ENCODE measurements around the gene OR13J1. TPM values are rescaled to one million over a fixed set of nuclear protein-coding genes. Genes with fewer than 3 reads are reported as not detected.

The OR13J1 gene
- total RNA-seq, 1 experiment from 2014 or later, result not detected

DNA sequence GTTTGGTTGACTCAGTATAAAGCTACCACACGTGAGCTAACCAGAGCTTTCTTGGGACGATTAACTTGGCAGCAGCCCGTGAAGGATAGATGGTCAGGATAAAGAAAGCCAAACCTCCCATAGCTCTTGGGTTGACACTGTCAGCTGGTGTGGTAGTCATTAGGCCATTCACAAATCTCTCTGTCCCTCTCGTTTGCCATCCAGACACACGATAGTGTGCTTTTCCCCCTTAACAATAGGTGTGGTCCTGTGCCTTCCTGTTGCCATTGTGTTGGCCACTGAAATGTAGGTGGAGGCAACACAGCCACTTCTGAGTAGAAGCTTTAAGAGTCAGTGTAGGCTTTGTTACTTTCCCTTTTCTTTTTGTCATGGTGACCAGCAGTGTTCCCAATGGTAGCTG, 11.7 kb downstream of the OR13J1 start:
- H3K27ac ChIP-seq (ENCODE audit: low read length), result no peak overlapping the region
- ATAC-seq (no peak), DNase-seq (ENCODE audit: low read depth, low spot score) (no peak)
- no peaks in the 10 kb centered on the region for H3K36me3 ChIP-seq (ENCODE audit: control insufficient read depth, insufficient read depth, low read length)
- BruUV-seq (replicated peaks), result no TSS peak
- H3K27me3 ChIP-seq (ENCODE audit: control insufficient read depth, insufficient read depth, low read length), result 0 out of 2 replicates have a peak, but pooled peaks cover 6% of the 10 kb centered on the region
- intact Hi-C loops (cut with micrococcal nuclease; ENCODE audit: unreplicated experiment), result no loop called here
- H3K4me3 ChIP-seq (ENCODE audit: low read depth in 2 of 2, low read length in 2 of 2), result no peak overlapping the region
- no peak for TF ChIP-seq SIN3A (IDR thresholded peaks at IDR 0.05; ENCODE audit: borderline replicate concordance, insufficient read depth, low read depth, low read length)
- TF ChIP-seq REST (IDR thresholded peaks at IDR 0.05; ENCODE audit: insufficient read depth in 1 of 2, low read depth in 2 of 2, low read length in 1 of 2), result no peak
- TF ChIP-seq TCF7L2 (IDR thresholded peaks at IDR 0.05; ENCODE audit: low read depth, low read length), result no peak
- TF ChIP-seq CTCF (IDR thresholded peaks at IDR 0.05), result no peak
- no peak for TF ChIP-seq POLR2AphosphoS5 (IDR thresholded peaks at IDR 0.05; ENCODE audit: low read depth, low read length)
- in situ Hi-C loops (cut with HindIII; ENCODE audit: low pct_unique_long_range_greater_than_20kb, low sequenced_read_pairs), result no loop called here
- ChIA-PET CTCF (interaction anchor here (1.0 kb wide), 1 partner anchor 24 kb away, joined by 3 read pairs; no protein-coding TSS in a partner anchor), POLR2A (interaction anchor here (0.6 kb wide), 1 partner anchor 82 kb away, joined by 7 read pairs; no protein-coding TSS in a partner anchor)
- no peaks in the 10 kb centered on the region for H3K4me1 ChIP-seq (ENCODE audit: control insufficient read depth, insufficient read depth, low read length)
- H3K9me3 ChIP-seq (ENCODE audit: control insufficient read depth, insufficient read depth, low read depth, low read length), result no peaks in the 10 kb centered on the region

DNA sequence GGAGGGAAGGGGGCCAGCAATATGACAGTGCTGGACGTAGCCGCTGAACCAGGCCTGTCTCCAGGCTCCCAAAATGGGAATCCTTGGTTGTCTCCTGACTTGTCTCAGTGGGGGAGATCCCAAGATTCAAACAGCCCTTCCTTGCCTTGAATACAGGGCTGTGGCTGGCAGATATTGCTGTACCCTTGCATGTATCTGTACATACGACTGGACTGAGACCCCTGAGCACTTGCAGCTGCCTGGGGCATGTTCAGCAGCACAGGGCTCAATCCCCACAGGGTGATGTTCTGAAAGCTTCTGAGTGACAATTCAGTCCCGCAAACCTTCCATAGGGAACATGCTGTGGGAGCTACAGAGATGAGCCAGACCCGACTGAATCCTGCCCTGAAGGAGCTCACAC, 13.3 kb downstream of the OR13J1 start:
- ChIA-PET CTCF (interaction anchor here (1.4 kb wide), 1 partner anchor 25 kb away, joined by 3 read pairs; no protein-coding TSS in a partner anchor), POLR2A (no interaction called here)
- ATAC-seq (no peak), DNase-seq (ENCODE audit: low read depth, low spot score) (no peak)
- in situ Hi-C loops (cut with HindIII; ENCODE audit: low pct_unique_long_range_greater_than_20kb, low sequenced_read_pairs) (no loop called here), intact Hi-C loops (cut with micrococcal nuclease; ENCODE audit: unreplicated experiment) (no loop called here)
- no peaks in the 10 kb centered on the region for H3K36me3 ChIP-seq (ENCODE audit: control insufficient read depth, insufficient read depth, low read length)
- no peaks in the 10 kb centered on the region for H3K9me3 ChIP-seq (ENCODE audit: control insufficient read depth, insufficient read depth, low read depth, low read length)
- no peak overlapping the region for H3K27ac ChIP-seq (ENCODE audit: low read length)
- H3K4me3 ChIP-seq (ENCODE audit: low read depth in 2 of 2, low read length in 2 of 2), result no peak overlapping the region
- no peak for TF ChIP-seq POLR2AphosphoS5 (IDR thresholded peaks at IDR 0.05; ENCODE audit: low read depth, low read length)
- no peak for TF ChIP-seq SIN3A (IDR thresholded peaks at IDR 0.05; ENCODE audit: borderline replicate concordance, insufficient read depth, low read depth, low read length)
- no TSS peak for BruUV-seq (replicated peaks)
- H3K4me1 ChIP-seq (ENCODE audit: control insufficient read depth, insufficient read depth, low read length), result no peaks in the 10 kb centered on the region
- H3K27me3 ChIP-seq (ENCODE audit: control insufficient read depth, insufficient read depth, low read length), result peaks cover 6% of the 10 kb centered on the region; the same call in 1 of the 2 replicates

- intact Hi-C loops (cut with micrococcal nuclease; ENCODE audit: unreplicated experiment), result no loop called here
- Histone ChIP-seq H3K4me3 (ENCODE audit: low read depth in 2 of 2, low read length in 2 of 2) (no peak overlapping the region), H3K27me3 (ENCODE audit: control insufficient read depth, insufficient read depth, low read length) (peaks cover 9% of the 10 kb centered on the region; the same call in 1 of the 2 replicates), H3K4me1 (ENCODE audit: control insufficient read depth, insufficient read depth, low read length) (no peaks in the 10 kb centered on the region), H3K9me3 (ENCODE audit: control insufficient read depth, insufficient read depth, low read depth, low read length) (no peaks in the 10 kb centered on the region), H3K27ac (ENCODE audit: low read length) (no peak overlapping the region), H3K36me3 (ENCODE audit: control insufficient read depth, insufficient read depth, low read length) (no peaks in the 10 kb centered on the region)
- ChIA-PET POLR2A (no interaction called here), CTCF (no interaction called here)
- in situ Hi-C loops (cut with HindIII; ENCODE audit: low pct_unique_long_range_greater_than_20kb, low sequenced_read_pairs), result no loop called here
- BruUV-seq (replicated peaks), result no TSS peak
- DNase-seq (ENCODE audit: low read depth, low spot score), result no peak
- no peak for ATAC-seq
- TF ChIP-seq CTCF (IDR thresholded peaks at IDR 0.05), result no peak
- no peak for TF ChIP-seq TCF7L2 (IDR thresholded peaks at IDR 0.05; ENCODE audit: low read depth, low read length)
- no peak for TF ChIP-seq REST (IDR thresholded peaks at IDR 0.05; ENCODE audit: insufficient read depth in 1 of 2, low read depth in 2 of 2, low read length in 1 of 2)
- no peak for TF ChIP-seq POLR2AphosphoS5 (IDR thresholded peaks at IDR 0.05; ENCODE audit: low read depth, low read length)
- TF ChIP-seq SIN3A (IDR thresholded peaks at IDR 0.05; ENCODE audit: borderline replicate concordance, insufficient read depth, low read depth, low read length), result no peak
These were observed 14.0 kb downstream of the OR13J1 start for GRCh38 chr9:35856206-35856605.

All from Panc1 (cell line).